SK-N-MC (cell line): Measurements from ENCODE around the gene DARS1.

Experiments used
- DNase-seq: peaks from one replicate; pipeline ENCODE4 v3.0.0-alpha.2; 2011; ENCODE audit warnings: low read depth, low spot score
- H3K27ac ChIP-seq: fragments of 200-600 bp; sonication (generic); 2 replicates; pipeline ENCODE4 v1.5.1; 2016; ENCODE audit warnings: mixed run types
- H3K36me3 ChIP-seq: fragments of 200-600 bp; sonication (generic); 2 replicates; pipeline ENCODE4 v1.6.1; 2017; ENCODE audit warnings: antibody characterized with exemption, low read length, mixed read lengths; ENCODE audit not compliant: insufficient read depth
- H3K4me3 ChIP-seq: fragments of 200-600 bp; sonication (generic); 2 replicates; pipeline ENCODE4 v1.5.1; 2016
- H3K9ac ChIP-seq: fragments of 200-600 bp; sonication (generic); 2 replicates; pipeline ENCODE4 v1.8.0; 2017; ENCODE audit warnings: mixed run types, mixed read lengths; ENCODE audit not compliant: insufficient read length
- H3K9me3 ChIP-seq: fragments of 200-600 bp; sonication (generic); 2 replicates; pipeline ENCODE4 v1.6.1; 2017; ENCODE audit warnings: low read depth, mild to moderate bottlenecking, antibody characterized with exemption, low read length, moderate library complexity, mixed read lengths
- EZH2 ChIP-seq: fragments of 200-600 bp; sonication (generic); IDR thresholded peaks from one replicate; pipeline ENCODE4 v1.6.1; 2017; ENCODE audit warnings: antibody characterized with exemption
- FOXP2 ChIP-seq: optimal IDR thresholded peaks from 2 replicates; pipeline ENCODE3; 2011; ENCODE audit warnings: mild to moderate bottlenecking, moderate library complexity; ENCODE audit not compliant: insufficient read depth; ENCODE audit errors: extremely low read length, control extremely low read depth
- POLR2AphosphoS5 ChIP-seq: IDR thresholded peaks from 2 replicates; pipeline ENCODE4 v1.6.1; 2012; ENCODE audit warnings: mild to moderate bottlenecking, low read depth, low read length, borderline replicate concordance

Gene DARS1

GRCh38 chr2:135996304-135996703 is 10.9 kb upstream of the DARS1 start:
- Histone ChIP-seq H3K27ac (no peak overlapping the region), H3K9ac (no peak overlapping the region), H3K4me3 (no peak overlapping the region), H3K36me3 (no peaks in the 10 kb centered on the region), H3K9me3 (no peaks in the 10 kb centered on the region)
- no peak for DNase-seq
- TF ChIP-seq EZH2: no peak
- TF ChIP-seq POLR2AphosphoS5: no peak
- no peak for TF ChIP-seq FOXP2

DNA sequence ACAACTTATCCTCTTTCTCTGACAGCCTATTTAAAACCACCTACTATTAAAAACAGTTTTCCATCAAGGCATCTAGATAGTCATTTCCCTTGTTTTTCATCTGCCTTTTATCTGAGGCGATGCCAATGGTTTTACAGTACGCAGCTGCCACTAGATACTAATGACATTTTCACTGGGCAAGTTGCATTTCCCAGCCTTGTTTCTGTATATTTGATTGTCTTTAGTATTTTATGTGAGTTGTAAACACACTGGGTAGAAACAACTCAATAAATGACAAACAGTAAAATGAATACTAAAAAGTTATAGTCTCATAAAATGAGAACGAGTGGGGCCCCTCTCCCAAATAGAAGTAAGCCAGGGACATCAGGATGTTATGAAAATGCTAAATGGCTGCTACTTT is 8.9 kb upstream of the DARS1 start:
- Histone ChIP-seq H3K9me3 (no peaks in the 10 kb centered on the region), H3K36me3 (no peaks in the 10 kb centered on the region), H3K27ac (no peak overlapping the region), H3K9ac (no peak overlapping the region), H3K4me3 (no peak overlapping the region)
- no peak for DNase-seq
- TF ChIP-seq FOXP2 (no peak), EZH2 (no peak), POLR2AphosphoS5 (no peak)

DNA sequence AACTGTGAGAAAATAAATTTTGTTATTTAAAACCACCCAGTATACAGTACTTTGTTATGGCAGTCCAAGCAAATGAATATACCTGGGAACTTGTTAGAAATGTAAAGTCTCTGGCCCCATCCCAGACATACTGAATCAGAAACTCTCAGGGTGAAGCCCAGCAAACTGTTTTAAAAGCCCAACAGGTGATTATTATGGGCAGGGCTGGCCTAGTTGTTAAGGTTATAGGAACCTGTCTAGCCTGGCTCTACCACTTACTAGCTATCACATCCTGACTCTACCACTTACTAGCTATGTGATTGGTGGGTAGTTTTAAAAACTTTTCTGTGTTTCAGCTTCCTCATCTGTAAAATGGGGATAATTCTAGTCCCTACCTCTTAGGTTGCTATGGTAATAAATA is 8.0 kb upstream of the DARS1 start:
- TF ChIP-seq POLR2AphosphoS5 (no peak), FOXP2 (no peak), EZH2 (no peak)
- Histone ChIP-seq H3K4me3 (no peak overlapping the region), H3K9ac (no peak overlapping the region), H3K9me3 (no peaks in the 10 kb centered on the region), H3K27ac (no peak overlapping the region), H3K36me3 (no peaks in the 10 kb centered on the region)
- DNase-seq: no peak

GRCh38 chr2:135991861-135992260 is 6.4 kb upstream of the DARS1 start:
- DNase-seq: no peak
- Histone ChIP-seq H3K9me3 (no peaks in the 10 kb centered on the region), H3K36me3 (no peaks in the 10 kb centered on the region), H3K9ac (no peak overlapping the region), H3K4me3 (no peak overlapping the region), H3K27ac (no peak overlapping the region)
- TF ChIP-seq EZH2 (no peak), POLR2AphosphoS5 (no peak), FOXP2 (no peak)

GRCh38 chr2:135987441-135987840 is 2.0 kb upstream of the DARS1 start:
- no peak overlapping the region for H3K9ac ChIP-seq
- no peak overlapping the region for H3K27ac ChIP-seq
- no peak for DNase-seq
- TF ChIP-seq FOXP2 (no peak), POLR2AphosphoS5 (no peak), EZH2 (no peak)
- no peaks in the 10 kb centered on the region for H3K9me3 ChIP-seq
- H3K36me3 ChIP-seq: peaks cover 4% of the 10 kb centered on the region
- no peak overlapping the region for H3K4me3 ChIP-seq

- Histone ChIP-seq H3K27ac (no peak overlapping the region), H3K9ac (no peak overlapping the region), H3K4me3 (no peak overlapping the region), H3K9me3 (no peaks in the 10 kb centered on the region), H3K36me3 (peaks cover 12% of the 10 kb centered on the region)
- TF ChIP-seq FOXP2 (no peak), POLR2AphosphoS5 (no peak), EZH2 (no peak)
- no peak for DNase-seq
Measured at GRCh38 chr2:135986507-135986906, 1.1 kb upstream of the DARS1 start.

- peak overlapping the region; percentile 49; the same call in 1 of the 2 replicates for H3K27ac ChIP-seq
- DNase-seq: no peak
- no peak overlapping the region for H3K9ac ChIP-seq
- H3K4me3 ChIP-seq: peak overlapping the region; percentile 93
- TF ChIP-seq EZH2: no peak
- H3K9me3 ChIP-seq: no peaks in the 10 kb centered on the region
- H3K36me3 ChIP-seq: peaks cover 16% of the 10 kb centered on the region
Measured at GRCh38 chr2:135985826-135986393, 484 bp upstream of the DARS1 start.

GRCh38 chr2:135984199-135985017 is 1.0 kb downstream of the DARS1 start:
- H3K9ac ChIP-seq: peak overlapping the region; percentile 99
- DNase-seq: no peak
- H3K9me3 ChIP-seq: no peaks in the 10 kb centered on the region
- H3K27ac ChIP-seq: peak overlapping the region; percentile 90
- no peak for TF ChIP-seq POLR2AphosphoS5
- no peak for TF ChIP-seq EZH2
- no peak for TF ChIP-seq FOXP2
- peak overlapping the region; percentile 93 for H3K4me3 ChIP-seq
- H3K36me3 ChIP-seq: peaks cover 31% of the 10 kb centered on the region
